Stomach (tissue), 9 donors: Measurements from ENCODE around the gene RNFT2. TPM values are rescaled to one million over a fixed set of nuclear protein-coding genes. Genes with fewer than 3 reads are reported as not detected.
A peak's percentile ranks its signal among the peaks of the same experiment; 100 is the strongest.

Experiments used
- DNase-seq, 2 donors: peaks; one replicate each; pipeline versions ENCODE4 v3.0.0 to v3.0.0-alpha.2; 2013 to 2019
- H3K27ac ChIP-seq, 5 donors: fragments of 200-600 bp in 4 of 5; sonication (generic) in 4 of 5; one replicate each; pipeline ENCODE4 v1.5.1; 2013 to 2019; ENCODE audit warnings: mild to moderate bottlenecking in 1 of 5, moderate library complexity in 1 of 5
- H3K27me3 ChIP-seq, 3 donors: fragments of 200-600 bp; sonication (generic); one replicate each; pipeline ENCODE4 v1.5.1; 2017 to 2019; ENCODE audit warnings: mixed run types in 1 of 3
- H3K36me3 ChIP-seq, 4 donors: fragments of 200-600 bp; sonication (generic); 1 replicate in 3 of 4; 2 replicates in 1 of 4; pipeline ENCODE4 v1.5.1; 2016 to 2019
- H3K4me1 ChIP-seq, 4 donors: fragments of 200-600 bp; sonication (generic); one replicate each; pipeline ENCODE4 v1.5.1; 2016 to 2019
- H3K4me3 ChIP-seq, 4 donors: fragments of 200-600 bp; sonication (generic) in 3 of 4; one replicate each; pipeline ENCODE4 v1.5.1; 2016 to 2019; ENCODE audit warnings: mild to moderate bottlenecking in 1 of 4
- H3K9me3 ChIP-seq, 4 donors: fragments of 200-600 bp; sonication (generic); one replicate each; pipeline ENCODE4 v1.5.1; 2016 to 2019
- CTCF ChIP-seq, 7 experiments: fragments of 450-650 bp in 4 of 7; fragments of 200-600 bp in 3 of 7; sonication (generic) in 3 of 7; IDR thresholded peaks; one replicate each; pipeline ENCODE4 v1.5.1; 2016 to 2019; ENCODE audit warnings: antibody characterized with exemption in 7 of 7, control low read depth in 2 of 7, mild to moderate bottlenecking in 1 of 7
- EP300 ChIP-seq: sonication (generic); formaldehyde crosslinking; IDR thresholded peaks from one replicate; pipeline ENCODE4 v1.6.1; 2017; ENCODE audit warnings: antibody characterized with exemption
- POLR2A ChIP-seq, 4 donors: fragments of 450-650 bp; IDR thresholded peaks; one replicate each; pipeline ENCODE4 v1.6.1; 2016; ENCODE audit warnings: antibody characterized with exemption in 4 of 4, control low read depth in 2 of 4, mild to moderate bottlenecking in 1 of 4, moderate library complexity in 1 of 4
- POLR2AphosphoS5 ChIP-seq, 3 donors: sonication (generic); formaldehyde crosslinking; IDR thresholded peaks; one replicate each; pipeline ENCODE4 v1.6.1; 2016; ENCODE audit warnings: antibody characterized with exemption in 3 of 3
- WGBS, 5 donors: extraction: QIAGEN DNeasy Blood & Tissue Kit in 3 of 5; methylation state at CpG; one replicate each; pipeline versions ENCODE4 v1.1.5 to v1.1.7; 2013 to 2018; 5-methylcytosine and 5-hydroxymethylcytosine counted together
- intact Hi-C: fragments of 100-400 bp; cut with DNase I; formaldehyde crosslinking; loops from one replicate; pipeline ENCODE4 v1.15.1; 2023; ENCODE audit warnings: low total_unique reads
- polyA plus RNA-seq, 3 donors: library from polyadenylated mRNA; stranded (reverse); fragments of 200-250 nt; gene quantifications; one replicate each; pipeline ENCODE4 v1.2.3, GENCODE V29; 2013
- total RNA-seq, 5 donors: library from RNA; depleted of rRNA; stranded (reverse); fragments of >200 nt; gene quantifications; one replicate each; pipeline versions ENCODE4 v1.1.0 to v1.2.3, GENCODE V29; 2014 to 2016
- donor health status: healthy with polysubstance abuse.
- donor health status: Bipolar disorder and iron deficiency.
- donor health status: healthy.

Gene RNFT2
- total and polyA plus RNA-seq, 8 donors, result 0.43 to 12.7 (median 1.6) TPM; not detected in 2

GRCh38 chr12:116717466-116718437, 20.4 kb upstream of the RNFT2 start:
- no peak overlapping the region for H3K4me3 ChIP-seq
- no peaks in the 10 kb centered on the region for H3K27me3 ChIP-seq
- peak in 1 of 2 donors; percentile 70 for DNase-seq
- no peak for TF ChIP-seq EP300
- no peak for TF ChIP-seq POLR2A (IDR thresholded peaks at IDR 0.05)
- no peak for TF ChIP-seq CTCF (IDR thresholded peaks at IDR 0.05)
- no peak for TF ChIP-seq POLR2AphosphoS5 (IDR thresholded peaks at IDR 0.05)
- peaks cover 27 to 76% (median 72%) of the 10 kb centered on the region in 4 donors for H3K36me3 ChIP-seq
- H3K4me1 ChIP-seq, result peaks cover 5 to 29% (median 22%) of the 10 kb centered on the region in 4 donors
- 77 to 82% (median 79%) methylated on average over 27 of the region's 27 CpGs for WGBS, 5 donors
- intact Hi-C loops, result loop anchor here (10.0 kb wide), 1 partner anchor 713 kb away; no protein-coding TSS in a partner anchor
- H3K9me3 ChIP-seq, result no peaks in the 10 kb centered on the region
- peak overlapping the region in 2 of 5 donors; percentile 25 to 40 for H3K27ac ChIP-seq

GRCh38 chr12:116718655-116719454, 19.3 kb upstream of the RNFT2 start:
- intact Hi-C loops, result loop anchor here (10.0 kb wide), 1 partner anchor 714 kb away; no protein-coding TSS in a partner anchor
- Histone ChIP-seq H3K4me3 (no peak overlapping the region), H3K9me3 (no peaks in the 10 kb centered on the region), H3K27ac (peak overlapping the region in 3 of 5 donors; percentile 18 to 40 (median 25)), H3K4me1 (peaks cover 5 to 29% (median 22%) of the 10 kb centered on the region in 4 donors), H3K27me3 (no peaks in the 10 kb centered on the region), H3K36me3 (peaks cover 31 to 81% (median 76%) of the 10 kb centered on the region in 4 donors)
- no peak for DNase-seq
- TF ChIP-seq POLR2AphosphoS5 (IDR thresholded peaks at IDR 0.05), result no peak
- no peak for TF ChIP-seq POLR2A (IDR thresholded peaks at IDR 0.05)
- TF ChIP-seq CTCF (IDR thresholded peaks at IDR 0.05), result no peak
- no peak for TF ChIP-seq EP300
- WGBS, 5 donors, result 54 to 66% (median 57%) methylated on average over 10 of the region's 10 CpGs

GRCh38 chr12:116719731-116720528, 18.2 kb upstream of the RNFT2 start:
- Histone ChIP-seq H3K27ac (peak overlapping the region in 4 of 5 donors; percentile 5 to 40 (median 22)), H3K27me3 (no peaks in the 10 kb centered on the region), H3K4me1 (peaks cover 10 to 31% (median 22%) of the 10 kb centered on the region in 4 donors), H3K4me3 (no peak overlapping the region), H3K9me3 (no peaks in the 10 kb centered on the region), H3K36me3 (peaks cover 31 to 75% (median 69%) of the 10 kb centered on the region in 4 donors)
- no peak for DNase-seq
- intact Hi-C loops, result loop anchor here (10.0 kb wide), 1 partner anchor 715 kb away; no protein-coding TSS in a partner anchor
- TF ChIP-seq POLR2AphosphoS5 (IDR thresholded peaks at IDR 0.05), result no peak
- no peak for TF ChIP-seq CTCF (IDR thresholded peaks at IDR 0.05)
- no peak for TF ChIP-seq EP300
- WGBS, 5 donors, result 53 to 76% (median 53%) methylated on average over 15 of the region's 15 CpGs
